Transverse colon (tissue), 4 donors: ENCODE data around the gene TRAPPC2L. TPM values are rescaled to one million over a fixed set of nuclear protein-coding genes. Genes with fewer than 3 reads are reported as not detected.

Experiments
- DNase-seq: peaks from one replicate; pipeline ENCODE4 v3.0.0-alpha.2; 2019
- H3K27ac ChIP-seq, 4 donors: fragments of 200-600 bp; sonication (generic); 2 replicates each; pipeline ENCODE4 v1.5.1; 2016 to 2018; ENCODE audit warnings: inconsistent platforms in 4 of 4
- H3K27me3 ChIP-seq: fragments of 200-600 bp; sonication (generic); 2 replicates; pipeline ENCODE4 v1.5.1; 2017; ENCODE audit warnings: inconsistent platforms
- H3K36me3 ChIP-seq, 4 donors: fragments of 200-600 bp; sonication (generic); 2 replicates each; pipeline ENCODE4 v1.5.1; 2017 to 2019; ENCODE audit warnings: inconsistent platforms in 4 of 4
- H3K4me1 ChIP-seq, 4 donors: fragments of 200-600 bp; sonication (generic); 2 replicates each; pipeline ENCODE4 v1.5.1; 2017 to 2020; ENCODE audit warnings: inconsistent platforms in 4 of 4
- H3K4me3 ChIP-seq, 4 donors: fragments of 200-600 bp; sonication (generic); 1 replicate in 1 of 4; 2 replicates in 3 of 4; pipeline versions ENCODE4 v1.5.1 to v1.6.1; 2017 to 2019; ENCODE audit warnings: inconsistent platforms in 4 of 4
- H3K9me3 ChIP-seq, 2 donors: fragments of 200-600 bp; sonication (generic); 2 replicates each; pipeline ENCODE4 v1.5.1; 2017 to 2019; ENCODE audit warnings: inconsistent platforms in 2 of 2
- EP300 ChIP-seq: sonication (generic); formaldehyde crosslinking; IDR thresholded peaks from one replicate; pipeline ENCODE4 v1.6.1; 2017; ENCODE audit warnings: antibody characterized with exemption, low read depth
- POLR2A ChIP-seq: fragments of 450-650 bp; IDR thresholded peaks from one replicate; pipeline ENCODE4 v1.6.1; 2016; ENCODE audit warnings: antibody characterized with exemption, mild to moderate bottlenecking, moderate library complexity
- POLR2AphosphoS5 ChIP-seq, 3 donors: sonication (generic); formaldehyde crosslinking; IDR thresholded peaks; one replicate each; pipeline ENCODE4 v1.6.1; 2016; ENCODE audit warnings: antibody characterized with exemption in 3 of 3
- WGBS, 2 donors: methylation state at CpG; one replicate each; pipeline ENCODE4 v1.1.5; 2018; ENCODE audit warnings: low coverage in 1 of 2; 5-methylcytosine and 5-hydroxymethylcytosine counted together
- in situ Hi-C, 4 donors: fragments of 200-750 bp; cut with MboI; loops; one replicate each; pipeline versions ENCODE4 v1.15.0 to v1.15.1; 2017; ENCODE audit warnings: low sequenced_read_pairs in 3 of 4, low pct_ligation_motif_present in 1 of 4, low pct_unique_long_range_greater_than_20kb in 1 of 4
- intact Hi-C: fragments of 100-400 bp; cut with DNase I; formaldehyde crosslinking; loops from one replicate; pipeline ENCODE4 v1.15.1; 2023; ENCODE audit warnings: low total_unique reads
- total RNA-seq, 4 donors: library from RNA; depleted of rRNA; stranded (reverse); fragments of >200 nt; gene quantifications; one replicate each; pipeline ENCODE4 v1.1.0, GENCODE V29; 2016
- TF ChIP-seq, protein P1 (sequence below), 5 experiments: fragments of 200-600 bp in 3 of 5; fragments of 450-650 bp in 2 of 5; sonication (generic) in 3 of 5; IDR thresholded peaks; 1 replicate in 2 of 5; 2 replicates in 3 of 5; pipeline ENCODE4 v1.5.1; 2016 to 2017; ENCODE audit warnings: antibody characterized with exemption in 5 of 5, inconsistent platforms in 3 of 5, mild to moderate bottlenecking in 2 of 5, moderate library complexity in 1 of 5

Gene TRAPPC2L
- total RNA-seq, 4 donors from 2014 or later = 9.8 to 34.4 (median 19.7) TPM

DNA sequence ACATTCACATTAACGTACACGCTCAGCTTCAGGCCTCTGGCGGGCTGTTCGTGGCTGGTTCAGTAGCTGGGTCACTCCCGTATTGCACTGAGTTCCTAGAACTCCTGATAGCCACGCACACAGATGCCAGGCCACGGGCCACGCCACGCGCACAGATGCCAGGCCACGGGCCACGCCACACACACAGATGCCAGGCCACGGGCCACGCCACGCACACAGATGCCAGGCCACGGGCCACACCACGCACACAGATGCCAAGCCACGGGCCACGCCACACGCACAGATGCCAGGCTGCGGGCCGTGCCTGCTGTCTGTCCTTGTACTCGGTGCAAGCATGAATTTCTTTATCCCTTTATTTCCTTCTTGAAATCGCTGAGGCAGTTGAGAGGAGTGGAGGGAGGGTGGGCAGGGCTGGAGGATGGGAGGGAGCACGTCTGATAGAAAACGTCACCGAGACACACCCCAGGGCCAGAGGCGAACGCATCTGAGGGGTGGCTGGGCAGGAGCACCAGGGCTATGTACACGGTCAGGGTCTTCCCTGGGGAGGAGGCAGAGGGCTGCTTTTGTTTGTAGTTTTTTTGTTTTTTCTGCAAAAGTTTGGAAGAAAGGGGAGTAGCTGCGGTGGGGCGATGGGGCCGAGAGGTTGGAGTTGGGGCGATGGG, 18.1 kb downstream of the TRAPPC2L start:
- intact Hi-C loops = no loop called here
- WGBS, 2 donors = 87 to 92% methylated on average over 5 to 34 of the region's 34 CpGs
- Histone ChIP-seq H3K27ac (no peak overlapping the region), H3K4me1 (peaks cover 0 to 4% (median 0%) of the 10 kb centered on the region in 4 donors), H3K36me3 (no peaks in the 10 kb centered on the region), H3K4me3 (no peak overlapping the region), H3K27me3 (peaks cover 25% of the 10 kb centered on the region), H3K9me3 (no peaks in the 10 kb centered on the region)
- DNase-seq = no peak
- in situ Hi-C loops = no loop called here
- TF ChIP-seq EP300 = no peak
- TF ChIP-seq, protein P1, sequence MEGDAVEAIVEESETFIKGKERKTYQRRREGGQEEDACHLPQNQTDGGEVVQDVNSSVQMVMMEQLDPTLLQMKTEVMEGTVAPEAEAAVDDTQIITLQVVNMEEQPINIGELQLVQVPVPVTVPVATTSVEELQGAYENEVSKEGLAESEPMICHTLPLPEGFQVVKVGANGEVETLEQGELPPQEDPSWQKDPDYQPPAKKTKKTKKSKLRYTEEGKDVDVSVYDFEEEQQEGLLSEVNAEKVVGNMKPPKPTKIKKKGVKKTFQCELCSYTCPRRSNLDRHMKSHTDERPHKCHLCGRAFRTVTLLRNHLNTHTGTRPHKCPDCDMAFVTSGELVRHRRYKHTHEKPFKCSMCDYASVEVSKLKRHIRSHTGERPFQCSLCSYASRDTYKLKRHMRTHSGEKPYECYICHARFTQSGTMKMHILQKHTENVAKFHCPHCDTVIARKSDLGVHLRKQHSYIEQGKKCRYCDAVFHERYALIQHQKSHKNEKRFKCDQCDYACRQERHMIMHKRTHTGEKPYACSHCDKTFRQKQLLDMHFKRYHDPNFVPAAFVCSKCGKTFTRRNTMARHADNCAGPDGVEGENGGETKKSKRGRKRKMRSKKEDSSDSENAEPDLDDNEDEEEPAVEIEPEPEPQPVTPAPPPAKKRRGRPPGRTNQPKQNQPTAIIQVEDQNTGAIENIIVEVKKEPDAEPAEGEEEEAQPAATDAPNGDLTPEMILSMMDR (IDR thresholded peaks at IDR 0.05) = no peak
- no peak for TF ChIP-seq POLR2AphosphoS5 (IDR thresholded peaks at IDR 0.05)
- TF ChIP-seq POLR2A = no peak

GRCh38 chr16:88875703-88876234, 18.8 kb downstream of the TRAPPC2L start:
- in situ Hi-C loops = no loop called here

DNA sequence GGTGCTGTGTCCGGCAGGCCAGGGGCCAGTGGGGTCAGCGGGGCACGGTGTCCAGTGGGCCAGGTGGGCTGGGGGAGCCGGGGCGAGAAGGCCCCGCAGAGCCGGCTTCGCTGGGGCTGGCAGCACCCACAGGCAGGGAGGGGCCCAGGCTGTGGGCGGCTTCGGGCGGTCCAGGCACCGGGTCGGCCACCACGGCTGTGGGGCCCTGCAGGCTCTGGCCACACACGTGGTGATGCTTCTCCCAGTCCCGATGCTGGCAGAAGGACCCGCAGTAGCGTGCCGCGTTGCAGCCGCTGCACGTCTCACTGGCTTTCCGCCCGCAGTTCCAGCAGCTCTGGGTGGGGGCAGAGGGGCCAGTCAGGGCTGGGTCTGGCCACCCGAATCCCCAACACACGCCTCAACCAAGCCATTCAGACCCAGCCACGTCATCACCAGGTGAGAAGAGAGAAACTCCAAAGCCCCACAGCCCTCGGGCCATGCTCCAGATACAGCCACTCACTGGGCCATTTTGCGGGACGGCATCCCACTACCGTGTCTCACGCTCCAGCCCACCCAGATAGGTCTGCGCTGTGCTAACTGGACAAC, 20.1 kb downstream of the TRAPPC2L start:
- no peak for DNase-seq
- no peak overlapping the region for H3K4me3 ChIP-seq
- in situ Hi-C loops (no loop called here), intact Hi-C loops (no loop called here)
- no peak overlapping the region for H3K27ac ChIP-seq
- 84% methylated on average over 24 of the region's 33 CpGs; no CpG with 5 or more reads in 1 of the 2 donors for WGBS, 2 donors
- TF ChIP-seq EP300 = no peak
- TF ChIP-seq, protein P1 (IDR thresholded peaks at IDR 0.05) = no peak
- no peak for TF ChIP-seq POLR2AphosphoS5 (IDR thresholded peaks at IDR 0.05)
- H3K27me3 ChIP-seq = peaks cover 16% of the 10 kb centered on the region
- no peaks in the 10 kb centered on the region for H3K36me3 ChIP-seq
- no peaks in the 10 kb centered on the region for H3K9me3 ChIP-seq
- H3K4me1 ChIP-seq = peaks cover 0 to 17% (median 14%) of the 10 kb centered on the region in 4 donors

More at GRCh38 chr16:88875703-88876234, 18.8 kb downstream of the TRAPPC2L start:
- Histone ChIP-seq H3K4me3 (no peak overlapping the region), H3K27me3 (peaks cover 25% of the 10 kb centered on the region), H3K4me1 (peaks cover 0 to 9% (median 3%) of the 10 kb centered on the region in 4 donors), H3K27ac (no peak overlapping the region), H3K36me3 (no peaks in the 10 kb centered on the region), H3K9me3 (no peaks in the 10 kb centered on the region)
- DNase-seq = no peak
- WGBS, 2 donors = 92 to 94% methylated on average over 17 to 22 of the region's 22 CpGs
- no peak for TF ChIP-seq EP300
- no peak for TF ChIP-seq POLR2AphosphoS5 (IDR thresholded peaks at IDR 0.05)
- no peak for TF ChIP-seq POLR2A
- TF ChIP-seq, protein P1 (IDR thresholded peaks at IDR 0.05) = no peak
- intact Hi-C loops = no loop called here

- no peak for TF ChIP-seq EP300
- TF ChIP-seq, protein P1 (IDR thresholded peaks at IDR 0.05) = no peak
- no peak for TF ChIP-seq POLR2A
- no peak for TF ChIP-seq POLR2AphosphoS5 (IDR thresholded peaks at IDR 0.05)
- in situ Hi-C loops = no loop called here
- H3K27me3 ChIP-seq = peaks cover 15% of the 10 kb centered on the region
- no peaks in the 10 kb centered on the region for H3K36me3 ChIP-seq
- no peak overlapping the region for H3K4me3 ChIP-seq
- H3K9me3 ChIP-seq = no peaks in the 10 kb centered on the region
- intact Hi-C loops = no loop called here
- H3K27ac ChIP-seq = no peak overlapping the region
- no peak for DNase-seq
- peaks cover 0 to 17% (median 15%) of the 10 kb centered on the region in 4 donors for H3K4me1 ChIP-seq
- 89 to 91% methylated on average over 7 to 20 of the region's 20 CpGs for WGBS, 2 donors
Measured at GRCh38 chr16:88877564-88878289, 20.8 kb downstream of the TRAPPC2L start.
